Liver (tissue), 9 donors: ENCODE measurements around the gene DCAF15. TPM values are rescaled to one million over a fixed set of nuclear protein-coding genes. Genes with fewer than 3 reads are reported as not detected.
A peak's percentile ranks its signal among the peaks of the same experiment; 100 is the strongest.

Source experiments
- DNase-seq: peaks from one replicate; pipeline ENCODE4 v3.0.0-alpha.2; 2017; ENCODE audit warnings: low spot score
- H3K27ac ChIP-seq, 2 donors: one replicate each; pipeline ENCODE4 v1.7.0; 2013; ENCODE audit warnings: inconsistent platforms in 2 of 2, low read length in 2 of 2, control low read depth in 1 of 2, low read depth in 1 of 2, mild to moderate bottlenecking in 1 of 2
- H3K27me3 ChIP-seq, 4 donors: one replicate each; pipeline versions ENCODE4 v1.6.1 to v1.7.0; 2013; ENCODE audit warnings: low read length in 3 of 4, inconsistent platforms in 1 of 4, mild to moderate bottlenecking in 1 of 4, moderate library complexity in 1 of 4; ENCODE audit not compliant: control insufficient read depth in 4 of 4, insufficient read depth in 4 of 4
- H3K36me3 ChIP-seq, 4 donors: one replicate each; pipeline versions ENCODE4 v1.6.1 to v1.7.0; 2013; ENCODE audit warnings: low read length in 3 of 4, mild to moderate bottlenecking in 3 of 4, low read depth in 1 of 4, moderate library complexity in 1 of 4; ENCODE audit not compliant: control insufficient read depth in 4 of 4, insufficient read depth in 3 of 4
- H3K4me1 ChIP-seq, 4 donors: one replicate each; pipeline versions ENCODE4 v1.6.1 to v1.7.0; 2013; ENCODE audit warnings: low read length in 3 of 4, mild to moderate bottlenecking in 3 of 4, moderate library complexity in 1 of 4; ENCODE audit not compliant: control insufficient read depth in 4 of 4, insufficient read depth in 4 of 4
- H3K4me3 ChIP-seq, 3 donors: one replicate each; pipeline versions ENCODE4 v1.6.1 to v1.7.0; 2013; ENCODE audit warnings: low read length in 3 of 3, control low read depth in 1 of 3, low read depth in 1 of 3, mild to moderate bottlenecking in 1 of 3
- H3K9ac ChIP-seq, 2 donors: one replicate each; pipeline ENCODE4 v1.7.0; 2013; ENCODE audit warnings: low read length in 2 of 2, mild to moderate bottlenecking in 2 of 2, moderate library complexity in 2 of 2, control low read depth in 1 of 2, low read depth in 1 of 2
- H3K9me3 ChIP-seq, 4 donors: one replicate each; pipeline versions ENCODE4 v1.6.1 to v1.7.0; 2013; ENCODE audit warnings: low read length in 3 of 4; ENCODE audit not compliant: control insufficient read depth in 4 of 4
- ATF3 ChIP-seq: IDR thresholded peaks from 2 replicates; pipeline ENCODE4 v1.6.1; 2016; ENCODE audit warnings: antibody characterized with exemption
- CTCF ChIP-seq: fragments of 150-350 bp; IDR thresholded peaks from 2 replicates; pipeline ENCODE4 v1.5.1; 2017; ENCODE audit warnings: improper control_type of control experiment, low read depth, low read length; ENCODE audit not compliant: missing input control
- EGR1 ChIP-seq, 2 donors: IDR thresholded peaks; 2 replicates each; pipeline ENCODE4 v1.6.1; 2016 to 2018; ENCODE audit warnings: antibody characterized with exemption in 2 of 2, low read depth in 2 of 2
- FOXA1 ChIP-seq: IDR thresholded peaks from 2 replicates; pipeline ENCODE4 v1.6.1; 2016; ENCODE audit warnings: antibody characterized with exemption
- FOXA2 ChIP-seq: IDR thresholded peaks from 2 replicates; pipeline ENCODE4 v1.6.1; 2016; ENCODE audit warnings: antibody characterized with exemption
- GABPA ChIP-seq, 2 donors: IDR thresholded peaks in 1 of 2; conservative IDR thresholded peaks in 1 of 2; 2 replicates each; pipeline ENCODE4 v1.6.1; 2016; ENCODE audit warnings: antibody characterized with exemption in 2 of 2, mild to moderate bottlenecking in 1 of 2, moderate library complexity in 1 of 2
- HNF4A ChIP-seq, 2 donors: conservative IDR thresholded peaks; 2 replicates each; pipeline ENCODE4 v1.6.1; 2016; ENCODE audit warnings: antibody characterized with exemption in 2 of 2, mild to moderate bottlenecking in 2 of 2
- HNF4G ChIP-seq: IDR thresholded peaks from 2 replicates; pipeline ENCODE4 v1.6.1; 2016; ENCODE audit warnings: antibody characterized with exemption
- JUND ChIP-seq, 2 donors: IDR thresholded peaks; 2 replicates each; pipeline ENCODE4 v1.6.1; 2016; ENCODE audit warnings: antibody characterized with exemption in 2 of 2
- MAX ChIP-seq: IDR thresholded peaks from 2 replicates; pipeline ENCODE4 v1.6.1; 2016; ENCODE audit warnings: antibody characterized with exemption
- NR2F2 ChIP-seq: IDR thresholded peaks from 2 replicates; pipeline ENCODE4 v1.6.1; 2016; ENCODE audit warnings: antibody characterized with exemption
- RAD21 ChIP-seq, 2 donors: IDR thresholded peaks; 2 replicates each; pipeline ENCODE4 v1.6.1; 2016; ENCODE audit warnings: antibody characterized with exemption in 2 of 2, mild to moderate bottlenecking in 2 of 2
- REST ChIP-seq: IDR thresholded peaks from 2 replicates; pipeline ENCODE4 v1.6.1; 2016; ENCODE audit warnings: antibody characterized with exemption, mild to moderate bottlenecking
- RXRA ChIP-seq, 2 donors: IDR thresholded peaks; 2 replicates each; pipeline ENCODE4 v1.6.1; 2017 to 2018; ENCODE audit warnings: antibody characterized with exemption in 2 of 2, mild to moderate bottlenecking in 1 of 2
- SP1 ChIP-seq: IDR thresholded peaks from 2 replicates; pipeline ENCODE4 v1.6.1; 2018; ENCODE audit warnings: antibody characterized with exemption, mild to moderate bottlenecking
- TAF1 ChIP-seq: conservative IDR thresholded peaks from 2 replicates; pipeline ENCODE4 v1.6.1; 2016; ENCODE audit warnings: antibody characterized with exemption, mild to moderate bottlenecking
- YY1 ChIP-seq: IDR thresholded peaks from 2 replicates; pipeline ENCODE4 v1.6.1; 2016; ENCODE audit warnings: antibody characterized with exemption, mild to moderate bottlenecking
- ZBTB33 ChIP-seq: IDR thresholded peaks from 2 replicates; pipeline ENCODE4 v1.6.1; 2016; ENCODE audit warnings: antibody characterized with exemption
- WGBS: extraction: QIAGEN DNeasy Blood & Tissue Kit; methylation state at CpG from one replicate; pipeline ENCODE4 v1.1.7; 2013; 5-methylcytosine and 5-hydroxymethylcytosine counted together
- polyA plus RNA-seq, 2 donors: library from polyadenylated mRNA; stranded (reverse) in 1 of 2; unstranded in 1 of 2; fragments of 200-250 nt in 1 of 2; fragments of >200 nt in 1 of 2; fragmentation: Nextera tagmentation in 1 of 2; extraction: Ambion mirVana in 1 of 2; gene quantifications; one replicate each; pipeline versions ENCODE4 v1.2.1 to v1.2.3, GENCODE V29; 2013 to 2015
- total RNA-seq, 2 donors: library from RNA; depleted of rRNA; stranded (reverse); fragments of >200 nt; gene quantifications; one replicate each; pipeline ENCODE4 v1.2.3, GENCODE V29; 2014
- donor health status: healthy.
- donor health status: healthy.
- donor health status: healthy.
- donor health status: healthy.
- donor health status: healthy.

DCAF15 gene
- total and polyA plus RNA-seq, 4 donors: 2.6 to 10.4 (median 5.5) TPM

- Histone ChIP-seq H3K4me3 (peak overlapping the region in 1 of 3 donors; percentile 19), H3K36me3 (peaks cover 3 to 49% (median 16%) of the 10 kb centered on the region in 4 donors), H3K9ac (no peak overlapping the region), H3K27ac (no peak overlapping the region), H3K9me3 (no peaks in the 10 kb centered on the region), H3K4me1 (no peaks in the 10 kb centered on the region), H3K27me3 (no peaks in the 10 kb centered on the region)
- no peak for TF ChIP-seq ATF3
- no peak for TF ChIP-seq HNF4G
- no peak for TF ChIP-seq REST
- TF ChIP-seq RAD21 (IDR thresholded peaks at IDR 0.05): no peak
- TF ChIP-seq CTCF: no peak
- TF ChIP-seq JUND (IDR thresholded peaks at IDR 0.05): no peak
- no peak for TF ChIP-seq EGR1 (IDR thresholded peaks at IDR 0.05; ENCODE audit: low read depth in 2 of 2)
- TF ChIP-seq FOXA2: no peak
- no peak for TF ChIP-seq ZBTB33
- no peak for TF ChIP-seq YY1
- TF ChIP-seq SP1: no peak
- TF ChIP-seq TAF1: no peak
- no peak for TF ChIP-seq FOXA1
- no peak for TF ChIP-seq GABPA (IDR thresholded peaks at IDR 0.05 in 1 of 2, conservative IDR thresholded peaks at IDR 0.05 in 1 of 2)
- no peak for TF ChIP-seq RXRA (IDR thresholded peaks at IDR 0.05)
- no peak for TF ChIP-seq NR2F2
- no peak for TF ChIP-seq HNF4A (conservative IDR thresholded peaks at IDR 0.05)
- no peak for TF ChIP-seq MAX
- 58% methylated on average over 74 of the region's 74 CpGs for WGBS
- DNase-seq: peak; percentile 72
Observed at GRCh38 chr19:13978351-13979243, 26.3 kb downstream of the DCAF15 start.
